NK-92 (cell line): ENCODE results near the gene ADAM8.

ENCODE experiments used
- DNase-seq: peaks from one replicate; lab custom pipeline; 2025; ENCODE audit not compliant: unreplicated experiment; lab: John Stamatoyannopoulos, UW

The ADAM8 gene

GRCh38 chr10:133214468-133215410 lies 61.9 kb downstream of the ADAM8 start:
- DNase-seq: no peak

GRCh38 chr10:133213641-133214467 lies 62.8 kb downstream of the ADAM8 start:
- DNase-seq: no peak

- no peak for DNase-seq
Measured at GRCh38 chr10:133212853-133213494, 63.7 kb downstream of the ADAM8 start.
